Measurements from ENCODE around the gene CA4.
"Not testable (repeated sequence)": the region's sequence is repeated elsewhere in the genome, so short reads cannot be mapped to it uniquely, and the experiment has no call there.

CA4 gene

GRCh38 chr17:60173304-60173819, 23.6 kb downstream of the CA4 start:
- H3K9ac ChIP-seq (ENCODE audit: low read depth, low read length, poor library complexity, severe bottlenecking) = no peak overlapping the region
- peaks cover 10% of the 10 kb centered on the region for H3K4me1 ChIP-seq (ENCODE audit: insufficient read depth, low read length, poor library complexity, severe bottlenecking)
- no peak for TF ChIP-seq CTCF (conservative IDR thresholded peaks at IDR 0.05; ENCODE audit: low read length)
- H3K4me3 ChIP-seq (ENCODE audit: low read length, poor library complexity, severe bottlenecking) = no peak overlapping the region
- H3K36me3 ChIP-seq (ENCODE audit: insufficient read depth, low read length) = no peaks in the 10 kb centered on the region
- H3K27me3 ChIP-seq (ENCODE audit: insufficient read depth, low read length, poor library complexity, severe bottlenecking) = no peaks in the 10 kb centered on the region
- no peaks in the 10 kb centered on the region for H4K20me1 ChIP-seq (ENCODE audit: insufficient read depth, low read length, poor library complexity, severe bottlenecking)
- no peak overlapping the region for H2AFZ ChIP-seq (ENCODE audit: low read length)
- no peak overlapping the region for H3K4me2 ChIP-seq (ENCODE audit: low read depth, low read length, poor library complexity, severe bottlenecking)
- no peaks in the 10 kb centered on the region for H3F3A ChIP-seq (ENCODE audit: low read depth)
- no peaks in the 10 kb centered on the region for H3K9me3 ChIP-seq (ENCODE audit: insufficient read depth, low read depth, low read length)
- H3K79me2 ChIP-seq (ENCODE audit: insufficient read depth, low read length) = no peaks in the 10 kb centered on the region
- no peaks in the 10 kb centered on the region for H3K9me2 ChIP-seq (replicated peaks; ENCODE audit: low read depth, low read length)

GRCh38 chr17:60174035-60174434, 24.3 kb downstream of the CA4 start:
- Histone ChIP-seq H3F3A (ENCODE audit: low read depth) (no peaks in the 10 kb centered on the region), H3K4me1 (ENCODE audit: insufficient read depth, low read length, poor library complexity, severe bottlenecking) (peaks cover 10% of the 10 kb centered on the region), H3K9me3 (ENCODE audit: insufficient read depth, low read depth, low read length) (no peaks in the 10 kb centered on the region), H3K9ac (ENCODE audit: low read depth, low read length, poor library complexity, severe bottlenecking) (no peak overlapping the region), H2AFZ (ENCODE audit: low read length) (no peak overlapping the region), H4K20me1 (ENCODE audit: insufficient read depth, low read length, poor library complexity, severe bottlenecking) (no peaks in the 10 kb centered on the region), H3K4me3 (ENCODE audit: low read length, poor library complexity, severe bottlenecking) (no peak overlapping the region), H3K36me3 (ENCODE audit: insufficient read depth, low read length) (peaks cover 3% of the 10 kb centered on the region; the same call in 1 of the 2 replicates), H3K27me3 (ENCODE audit: insufficient read depth, low read length, poor library complexity, severe bottlenecking) (no peaks in the 10 kb centered on the region), H3K9me2 (replicated peaks; ENCODE audit: low read depth, low read length) (no peaks in the 10 kb centered on the region), H3K79me2 (ENCODE audit: insufficient read depth, low read length) (no peaks in the 10 kb centered on the region), H3K4me2 (ENCODE audit: low read depth, low read length, poor library complexity, severe bottlenecking) (no peak overlapping the region)
- TF ChIP-seq CTCF (conservative IDR thresholded peaks at IDR 0.05; ENCODE audit: low read length) = no peak
- no peak for TF ChIP-seq EZH2phosphoT487 (IDR thresholded peaks at IDR 0.05; ENCODE audit: borderline replicate concordance)

GRCh38 chr17:60174767-60175166, 25.0 kb downstream of the CA4 start:
- H3K4me3 ChIP-seq (ENCODE audit: low read length, poor library complexity, severe bottlenecking); H3K36me3 ChIP-seq (ENCODE audit: insufficient read depth, low read length); H2AFZ ChIP-seq (ENCODE audit: low read length); H3K9me2 ChIP-seq (replicated peaks; ENCODE audit: low read depth, low read length); H3K79me2 ChIP-seq (ENCODE audit: insufficient read depth, low read length); H3K9ac ChIP-seq (ENCODE audit: low read depth, low read length, poor library complexity, severe bottlenecking); H3K4me2 ChIP-seq (ENCODE audit: low read depth, low read length, poor library complexity, severe bottlenecking); H3K9me3 ChIP-seq (ENCODE audit: insufficient read depth, low read depth, low read length); H3K27me3 ChIP-seq (ENCODE audit: insufficient read depth, low read length, poor library complexity, severe bottlenecking); H4K20me1 ChIP-seq (ENCODE audit: insufficient read depth, low read length, poor library complexity, severe bottlenecking); H3F3A ChIP-seq (ENCODE audit: low read depth): not testable (repeated sequence)
- peak; percentile 51 for TF ChIP-seq CTCF (conservative IDR thresholded peaks at IDR 0.05; ENCODE audit: low read length)
- H3K4me1 ChIP-seq (ENCODE audit: insufficient read depth, low read length, poor library complexity, severe bottlenecking) = peaks cover 10% of the 10 kb centered on the region

- not testable (repeated sequence) for H2AFZ ChIP-seq (ENCODE audit: low read length); H3K79me2 ChIP-seq (ENCODE audit: insufficient read depth, low read length); H3K4me2 ChIP-seq (ENCODE audit: low read depth, low read length, poor library complexity, severe bottlenecking); H4K20me1 ChIP-seq (ENCODE audit: insufficient read depth, low read length, poor library complexity, severe bottlenecking); H3K27me3 ChIP-seq (ENCODE audit: insufficient read depth, low read length, poor library complexity, severe bottlenecking); H3K9me3 ChIP-seq (ENCODE audit: insufficient read depth, low read depth, low read length); H3K9me2 ChIP-seq (replicated peaks; ENCODE audit: low read depth, low read length); H3K4me1 ChIP-seq (ENCODE audit: insufficient read depth, low read length, poor library complexity, severe bottlenecking); H3K4me3 ChIP-seq (ENCODE audit: low read length, poor library complexity, severe bottlenecking); H3F3A ChIP-seq (ENCODE audit: low read depth); H3K9ac ChIP-seq (ENCODE audit: low read depth, low read length, poor library complexity, severe bottlenecking)
- H3K36me3 ChIP-seq (ENCODE audit: insufficient read depth, low read length) = peaks cover 17% of the 10 kb centered on the region; the same call in 1 of the 2 replicates
Measured at GRCh38 chr17:60176763-60177162, 27.0 kb downstream of the CA4 start.

GRCh38 chr17:60178180-60178579, 28.4 kb downstream of the CA4 start:
- not testable (repeated sequence) for H3K9me2 ChIP-seq (replicated peaks; ENCODE audit: low read depth, low read length); H4K20me1 ChIP-seq (ENCODE audit: insufficient read depth, low read length, poor library complexity, severe bottlenecking); H3K9me3 ChIP-seq (ENCODE audit: insufficient read depth, low read depth, low read length); H3K4me2 ChIP-seq (ENCODE audit: low read depth, low read length, poor library complexity, severe bottlenecking); H3K9ac ChIP-seq (ENCODE audit: low read depth, low read length, poor library complexity, severe bottlenecking); H3K4me1 ChIP-seq (ENCODE audit: insufficient read depth, low read length, poor library complexity, severe bottlenecking); H2AFZ ChIP-seq (ENCODE audit: low read length); H3F3A ChIP-seq (ENCODE audit: low read depth); H3K27me3 ChIP-seq (ENCODE audit: insufficient read depth, low read length, poor library complexity, severe bottlenecking); H3K79me2 ChIP-seq (ENCODE audit: insufficient read depth, low read length); H3K4me3 ChIP-seq (ENCODE audit: low read length, poor library complexity, severe bottlenecking)
- peaks cover 24% of the 10 kb centered on the region; the same call in 1 of the 2 replicates for H3K36me3 ChIP-seq (ENCODE audit: insufficient read depth, low read length)
